NCI-H146 (cell line): ENCODE measurements around the gene C10orf105.

Source experiments
- DNase-seq: peaks from one replicate; lab custom pipeline; 2025; lab: John Stamatoyannopoulos, UW

The C10orf105 gene

DNA sequence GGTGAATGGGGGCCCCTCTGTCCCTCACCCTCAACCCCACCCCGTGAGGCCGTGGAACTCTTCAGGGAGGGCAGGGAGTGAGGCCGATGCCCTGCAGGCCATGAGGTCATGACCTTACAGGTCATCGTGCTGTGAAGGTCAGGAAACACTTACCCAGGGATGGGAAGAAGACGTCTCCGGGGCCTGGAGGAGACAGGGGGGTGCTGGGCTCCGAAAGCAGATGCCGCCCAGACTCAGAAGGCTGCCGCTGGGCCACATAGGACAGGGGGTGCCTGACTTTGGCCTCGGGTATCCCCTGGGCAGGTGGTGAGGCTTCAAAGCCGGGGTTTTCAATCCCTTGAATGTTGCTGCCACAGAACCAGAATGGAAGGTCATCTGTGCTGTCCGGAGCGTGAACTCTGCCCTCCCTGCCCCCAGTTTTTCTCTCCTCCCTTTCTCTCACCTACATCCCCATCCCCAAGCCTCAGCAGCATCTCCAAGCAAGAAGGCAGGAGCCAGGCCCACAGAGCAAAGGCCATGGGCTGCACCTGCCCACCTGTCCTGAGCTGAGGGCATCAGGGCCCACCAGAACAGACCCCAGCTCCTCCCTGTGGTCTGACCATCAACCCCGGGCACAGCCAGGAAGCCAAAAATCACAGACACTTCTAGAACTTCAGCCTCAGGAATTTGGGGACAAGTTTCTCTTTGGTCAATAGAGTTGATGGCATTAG is 32.1 kb upstream of the C10orf105 start:
- DNase-seq: no peak

DNA sequence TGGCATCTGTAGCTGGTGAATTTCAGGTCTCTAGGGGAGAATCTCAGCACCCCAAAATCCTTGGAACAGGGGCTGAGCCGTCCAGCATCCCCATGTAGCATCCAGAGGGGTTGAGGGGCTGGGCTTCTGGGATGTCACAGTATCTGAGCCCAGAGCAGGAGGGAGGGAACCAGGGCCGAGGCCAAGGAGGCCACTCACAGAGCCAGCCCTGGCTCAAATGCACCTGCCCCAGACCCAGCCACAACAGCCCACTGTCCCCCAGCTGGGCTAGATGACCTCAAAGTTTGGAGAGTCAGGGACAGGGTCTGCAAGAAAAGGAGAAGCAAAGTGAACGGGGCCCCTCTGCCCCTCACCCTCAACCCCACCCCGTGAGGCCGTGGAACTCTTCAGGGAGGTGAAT is 31.4 kb upstream of the C10orf105 start:
- no peak for DNase-seq

DNA sequence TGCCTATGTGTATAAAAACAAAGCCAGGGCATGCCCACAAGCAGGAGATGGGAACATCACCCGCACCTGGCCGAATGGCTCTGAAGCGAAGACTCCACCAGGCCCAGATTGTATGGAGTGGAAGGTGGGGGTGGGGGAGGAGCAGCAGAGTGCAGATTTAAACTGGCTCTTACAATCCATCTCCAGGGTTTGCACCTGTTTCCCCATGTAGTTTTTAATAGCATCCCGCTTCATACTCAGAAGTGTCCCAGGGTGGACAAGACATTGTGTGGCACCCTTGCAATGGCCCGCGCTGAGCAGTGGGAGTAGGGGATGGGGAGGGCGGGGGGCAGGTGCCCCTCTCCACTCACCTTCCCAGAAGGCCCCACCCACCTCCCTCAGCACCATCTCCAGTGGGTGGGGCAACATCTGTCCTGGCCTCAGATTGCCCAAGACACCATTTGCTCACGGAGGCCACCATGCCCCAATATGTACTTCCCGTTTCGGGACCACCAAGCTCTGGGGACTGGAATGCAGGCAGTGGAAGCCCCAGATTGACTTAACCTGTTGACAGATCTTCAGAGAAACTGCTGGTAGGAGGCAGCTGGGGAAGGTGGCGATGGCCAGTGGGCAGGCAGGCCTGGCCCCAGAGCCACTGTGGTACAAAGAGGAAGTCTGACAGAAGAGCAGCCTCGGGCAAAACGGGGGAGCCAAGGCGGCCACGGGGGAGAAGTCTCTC is 30.7 kb upstream of the C10orf105 start:
- DNase-seq: no peak

DNA sequence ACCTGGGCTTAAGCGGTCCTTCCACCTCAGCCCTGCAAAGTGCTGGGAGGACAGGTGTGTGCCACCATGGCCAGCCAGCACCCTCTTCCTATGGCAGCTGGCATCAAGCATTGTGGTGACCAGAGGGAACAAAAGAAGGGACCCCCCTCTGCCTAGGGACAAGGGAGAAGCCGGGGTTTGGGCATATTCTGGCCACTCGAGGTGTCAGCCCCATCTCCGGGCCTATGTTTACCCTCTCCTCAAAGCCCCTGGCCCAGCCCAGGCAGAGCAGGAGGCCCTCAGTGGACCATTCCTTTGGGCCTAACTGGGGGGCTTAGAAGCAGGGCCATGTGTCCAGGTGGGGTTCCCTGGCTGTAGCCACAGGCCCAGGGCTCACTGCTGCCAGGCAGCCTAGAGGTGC is 29.8 kb upstream of the C10orf105 start:
- no peak for DNase-seq

DNA sequence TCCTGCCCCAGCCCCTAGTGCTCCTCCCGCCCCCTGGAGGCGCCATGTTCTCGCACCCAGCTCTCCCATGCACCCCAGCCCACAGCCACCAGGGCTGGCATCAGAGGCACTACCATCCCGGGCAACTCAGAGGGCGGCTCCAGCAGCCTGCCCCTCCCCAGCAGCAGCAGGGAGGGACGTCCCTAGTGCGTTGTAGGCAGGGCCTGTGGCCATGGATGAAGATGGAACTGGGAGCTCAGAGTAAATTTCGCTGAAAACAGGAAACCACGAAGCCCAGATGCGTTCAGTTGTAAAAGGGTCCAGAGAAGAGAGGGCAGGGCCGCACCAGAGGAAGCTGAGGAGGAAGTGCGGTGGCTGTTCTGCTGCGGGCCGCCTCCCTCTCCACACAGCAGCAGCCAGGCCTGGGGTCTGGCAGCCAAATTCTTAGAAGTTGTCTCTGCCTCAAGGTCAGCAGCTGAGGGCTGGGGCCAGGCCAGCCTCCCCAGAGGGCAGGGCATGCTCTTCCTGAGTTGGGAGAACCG is 29.2 kb upstream of the C10orf105 start:
- DNase-seq: no peak

DNA sequence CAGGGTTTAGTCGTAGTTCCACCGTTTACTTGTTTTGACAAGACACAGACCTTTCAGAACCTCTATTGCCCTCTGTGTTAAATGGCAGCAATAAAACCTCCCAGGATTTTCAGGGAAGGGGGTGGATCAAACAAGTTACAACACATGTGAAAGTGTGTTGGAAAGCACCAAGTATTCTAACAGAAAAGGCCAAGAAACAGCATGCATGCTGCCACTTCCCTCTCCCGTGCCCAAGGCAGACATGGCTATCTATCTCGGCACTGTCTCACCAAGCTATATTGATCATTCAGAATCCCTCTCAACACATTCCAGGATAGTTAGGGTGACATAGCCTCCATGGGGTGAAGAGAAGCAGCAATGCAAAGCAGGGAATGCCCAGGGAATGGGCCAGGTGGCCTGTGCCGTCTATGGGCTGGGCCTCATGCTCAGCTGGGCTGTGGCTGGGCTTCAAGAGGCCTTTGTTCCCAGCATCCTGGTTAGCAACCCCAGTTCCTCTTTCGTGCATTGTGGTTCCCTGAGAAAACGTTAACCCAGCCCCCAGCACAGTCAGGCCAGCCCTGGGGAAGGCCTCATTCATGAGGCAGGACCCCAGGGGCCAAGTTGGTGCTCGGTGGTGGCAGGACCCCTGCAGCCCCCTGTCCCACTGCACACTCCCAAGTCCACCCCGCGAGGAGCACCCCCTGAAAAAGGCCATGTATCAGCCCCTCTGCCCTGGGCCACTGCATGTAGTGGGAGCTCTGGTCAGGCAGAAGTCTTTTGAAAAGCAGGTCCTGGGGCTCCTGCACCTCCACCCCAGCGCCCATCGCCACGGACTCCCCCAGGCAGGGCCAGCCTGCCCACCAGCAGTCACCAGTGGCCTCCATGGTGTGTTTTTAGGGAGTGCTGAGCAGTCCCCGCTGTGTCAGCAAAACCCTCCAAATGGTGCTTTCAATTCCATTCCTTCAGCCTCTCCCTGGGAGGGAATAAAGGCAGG is 28.3 kb upstream of the C10orf105 start:
- DNase-seq: no peak

DNA sequence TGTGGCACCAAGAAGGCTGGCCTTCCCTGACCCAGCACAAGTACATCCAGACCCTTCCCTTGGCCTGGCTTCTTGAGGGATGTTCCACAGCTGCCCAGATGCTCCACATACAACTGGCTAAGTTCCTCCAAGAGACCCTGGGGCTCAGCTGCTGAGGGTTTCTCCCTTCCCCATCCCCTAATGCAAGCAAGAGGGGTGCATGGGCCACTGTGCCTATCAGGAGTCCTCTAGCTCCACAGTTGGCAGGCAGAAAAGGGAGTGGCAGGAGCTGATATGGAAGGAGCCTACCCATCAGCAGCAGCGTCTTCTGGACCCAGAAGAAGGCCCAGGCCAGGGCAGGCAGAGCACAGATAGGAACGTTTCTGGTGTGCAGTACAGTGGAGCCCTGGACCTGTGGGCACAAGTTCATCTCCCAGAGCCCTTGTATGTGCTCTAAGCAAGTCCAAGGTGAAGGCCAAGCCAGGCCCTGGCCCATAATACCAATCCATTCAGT is 27.5 kb upstream of the C10orf105 start:
- no peak for DNase-seq

DNA sequence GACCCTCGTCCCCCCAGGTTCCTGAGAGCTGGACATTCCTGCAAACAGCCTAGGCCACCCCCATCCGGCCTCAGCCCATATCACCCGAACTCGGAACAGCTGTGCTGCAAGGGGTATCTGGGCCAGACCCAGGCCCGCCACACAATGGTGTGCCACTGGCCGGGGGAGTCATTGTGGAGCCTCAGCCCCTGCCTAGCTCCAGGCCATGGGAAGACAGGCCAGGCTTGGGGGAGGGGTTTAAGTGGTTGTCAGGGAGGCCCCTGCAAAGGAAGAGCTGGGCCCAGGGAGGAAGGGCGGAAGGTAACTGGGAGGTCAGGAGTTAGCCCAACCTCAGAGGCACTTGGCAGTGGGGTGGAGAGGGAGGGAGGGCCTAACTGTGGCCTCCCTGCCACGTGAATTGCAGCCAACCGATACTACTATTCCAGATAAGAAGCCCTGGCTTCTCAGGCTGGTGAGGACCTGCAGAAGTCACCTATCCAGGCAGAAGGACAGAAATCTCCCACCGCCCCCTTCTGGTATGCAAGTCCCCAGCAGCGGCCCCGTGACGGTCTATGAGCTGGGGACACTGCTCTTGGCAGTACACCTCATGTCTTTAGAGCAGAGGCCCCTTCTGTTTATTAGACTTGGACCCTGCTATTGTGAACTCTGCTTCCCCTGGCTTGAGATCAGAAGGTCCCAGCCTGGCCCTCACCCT is 26.9 kb upstream of the C10orf105 start:
- DNase-seq: no peak

DNA sequence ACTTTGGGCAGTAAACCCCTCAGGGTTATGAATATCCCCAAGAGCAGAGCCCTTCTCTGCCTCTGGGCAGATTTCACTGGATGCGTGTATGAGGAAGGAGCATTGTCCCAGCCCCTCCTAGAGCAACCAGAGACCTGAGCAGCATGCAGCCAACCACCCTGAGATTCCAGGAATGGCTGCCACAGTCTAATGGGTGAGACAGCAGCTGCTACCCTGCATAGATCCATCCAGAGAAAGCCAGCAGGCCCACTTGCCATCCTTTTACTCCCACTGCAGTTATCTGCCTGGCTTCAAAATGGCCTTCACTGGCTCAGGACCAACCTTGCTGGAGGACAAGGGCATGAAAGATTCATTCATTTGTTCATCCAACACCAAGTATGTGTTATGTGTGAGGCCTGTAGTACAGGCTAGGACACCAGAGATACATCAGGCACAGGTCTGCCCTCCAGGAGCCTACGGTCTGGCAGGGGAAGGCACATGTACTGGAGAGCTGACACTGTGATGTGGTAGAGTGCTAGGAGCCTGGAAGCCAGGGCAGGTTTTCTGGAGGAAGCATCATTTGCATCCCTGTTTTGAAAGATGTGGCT is 26.2 kb upstream of the C10orf105 start:
- no peak for DNase-seq

DNA sequence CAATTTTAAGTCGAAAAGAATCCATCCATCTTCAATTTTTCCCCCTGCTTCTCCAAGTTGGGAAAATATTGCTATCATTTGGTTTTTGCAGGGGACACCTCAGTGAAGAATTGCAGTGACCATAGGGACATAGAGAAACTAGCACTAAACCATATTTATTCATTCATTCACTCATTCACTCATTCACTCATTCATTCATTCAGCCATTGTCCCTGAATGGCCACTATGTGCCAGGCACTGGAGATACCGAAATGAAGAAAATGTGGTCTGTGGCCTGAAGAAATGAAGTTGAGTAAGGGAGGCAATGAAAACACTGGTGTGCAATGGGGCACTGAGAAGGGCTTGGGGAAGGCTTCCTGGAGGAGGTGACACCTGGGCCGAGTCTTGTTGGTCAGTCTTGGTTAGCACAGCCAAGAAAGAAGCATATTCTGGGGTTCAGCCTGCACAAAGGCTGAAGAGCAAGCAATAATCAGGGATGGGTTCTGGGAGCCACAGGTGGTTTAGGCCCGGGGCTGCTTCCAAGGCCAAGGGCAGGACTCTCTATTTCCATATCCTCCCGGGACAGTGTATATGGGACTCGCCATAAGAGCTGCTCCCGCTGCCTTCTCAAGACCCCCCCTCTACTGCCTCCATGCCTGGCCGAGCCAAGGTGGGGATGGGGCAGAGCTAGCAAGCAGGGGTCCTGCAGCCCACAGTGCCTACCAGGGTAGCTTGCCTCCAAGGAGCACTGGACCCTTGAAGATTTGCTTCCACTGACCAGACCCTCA is 25.5 kb upstream of the C10orf105 start:
- no peak for DNase-seq

DNA sequence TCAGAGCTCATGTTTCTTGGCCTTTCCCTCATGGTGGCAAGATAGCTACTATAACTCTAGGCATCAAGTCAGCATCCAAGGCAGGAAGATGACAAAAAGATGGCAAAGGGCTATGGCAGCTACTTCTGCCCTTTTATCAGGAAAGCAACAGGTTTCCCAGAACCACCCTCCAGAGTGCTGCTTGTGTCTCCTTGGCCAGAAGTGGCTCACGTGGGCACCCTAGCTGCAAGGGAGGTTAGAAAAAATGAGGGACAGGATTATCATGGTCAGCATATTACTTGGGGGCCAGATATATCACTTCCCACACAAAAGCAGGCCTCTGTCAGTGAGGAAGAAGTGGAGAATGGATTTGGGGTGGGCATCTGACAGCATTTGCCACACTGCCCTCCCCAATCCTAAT is 24.3 kb upstream of the C10orf105 start:
- DNase-seq: no peak

DNA sequence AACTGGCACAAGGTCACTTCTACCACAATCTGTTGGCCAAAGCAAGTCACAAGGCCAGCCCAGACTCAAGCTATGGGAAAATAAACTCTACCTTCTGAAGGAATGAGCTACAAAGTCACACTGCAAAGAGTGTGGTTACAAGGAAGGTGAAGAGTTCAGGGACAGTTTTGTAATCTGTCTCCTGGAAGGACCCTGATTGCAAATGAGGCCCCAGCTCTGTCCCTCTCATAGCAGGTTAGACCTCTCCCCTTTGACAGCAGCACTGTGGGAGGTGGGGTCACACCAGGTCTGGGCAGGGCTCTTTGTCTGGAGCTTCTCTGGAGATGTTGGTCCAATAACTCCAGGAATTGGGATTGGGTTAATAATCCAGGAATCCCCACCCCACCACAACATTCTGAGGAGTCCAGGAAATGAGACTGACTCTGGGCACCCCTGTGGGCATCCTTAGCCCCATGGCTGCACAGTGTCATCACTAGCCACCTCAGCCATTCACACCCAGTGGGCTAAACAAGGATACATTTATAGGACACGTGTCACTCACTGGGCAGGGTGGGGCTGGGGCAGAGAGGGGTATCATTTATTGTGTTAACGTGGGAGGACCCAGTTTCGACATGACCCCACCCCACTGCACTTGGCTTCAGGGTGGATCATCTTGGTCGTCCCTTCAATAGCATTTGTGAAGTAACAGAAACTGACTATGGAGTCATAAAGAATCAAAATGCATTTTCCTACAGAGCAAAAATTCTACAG is 23.7 kb upstream of the C10orf105 start:
- DNase-seq: no peak

DNA sequence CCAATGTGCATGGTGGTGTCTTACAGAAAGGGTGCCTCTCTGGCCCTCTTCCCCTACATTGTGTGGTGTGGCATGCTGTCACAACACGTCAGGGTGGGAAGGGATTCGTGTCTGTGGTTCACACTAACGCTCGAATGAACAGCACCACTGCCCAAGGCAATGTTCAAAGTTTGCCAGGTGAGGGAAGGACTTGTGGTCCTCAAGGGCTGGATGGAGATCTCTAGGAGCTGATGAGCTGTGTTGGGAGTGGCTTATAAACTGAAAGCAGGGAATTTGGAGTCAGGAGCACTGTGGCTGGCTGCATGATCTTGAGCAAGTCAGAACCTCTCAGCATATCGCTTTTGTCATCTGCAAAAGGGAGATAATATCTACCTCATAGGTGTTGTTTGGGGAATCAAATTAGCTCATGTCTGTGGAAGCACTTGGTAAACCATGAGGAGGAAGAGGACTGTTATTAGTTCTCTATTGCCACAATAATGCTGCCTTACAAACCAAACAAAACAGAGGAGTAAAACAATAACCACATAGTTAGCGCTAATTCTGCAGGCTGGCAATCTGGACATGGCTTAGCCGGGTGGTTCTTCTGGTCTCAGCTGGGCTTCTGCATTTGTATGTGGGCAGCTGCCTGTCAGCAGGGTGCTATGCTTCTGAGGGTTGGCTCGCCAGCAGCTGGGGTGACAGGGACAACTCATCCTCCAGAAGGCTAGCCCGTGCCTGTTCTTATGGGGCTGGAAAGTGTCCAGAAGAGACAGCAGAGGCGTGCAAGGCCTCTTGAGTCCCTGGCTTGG is 22.9 kb upstream of the C10orf105 start:
- DNase-seq: peak; percentile 24

DNA sequence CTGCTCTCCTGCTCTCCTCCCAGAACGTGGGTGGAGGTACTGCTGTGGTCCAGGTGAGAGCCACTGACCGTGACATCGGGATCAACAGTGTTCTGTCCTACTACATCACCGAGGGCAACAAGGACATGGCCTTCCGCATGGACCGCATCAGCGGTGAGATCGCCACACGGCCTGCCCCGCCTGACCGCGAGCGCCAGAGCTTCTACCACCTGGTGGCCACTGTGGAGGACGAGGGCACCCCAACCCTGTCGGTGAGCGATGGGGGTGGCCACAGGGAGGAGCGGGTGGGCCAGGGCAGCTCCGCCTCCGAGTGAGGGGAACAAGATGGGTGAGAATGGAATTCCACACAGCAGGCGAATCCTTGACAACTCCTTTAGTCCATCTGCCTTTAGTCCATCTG is 22.1 kb upstream of the C10orf105 start:
- no peak for DNase-seq

DNA sequence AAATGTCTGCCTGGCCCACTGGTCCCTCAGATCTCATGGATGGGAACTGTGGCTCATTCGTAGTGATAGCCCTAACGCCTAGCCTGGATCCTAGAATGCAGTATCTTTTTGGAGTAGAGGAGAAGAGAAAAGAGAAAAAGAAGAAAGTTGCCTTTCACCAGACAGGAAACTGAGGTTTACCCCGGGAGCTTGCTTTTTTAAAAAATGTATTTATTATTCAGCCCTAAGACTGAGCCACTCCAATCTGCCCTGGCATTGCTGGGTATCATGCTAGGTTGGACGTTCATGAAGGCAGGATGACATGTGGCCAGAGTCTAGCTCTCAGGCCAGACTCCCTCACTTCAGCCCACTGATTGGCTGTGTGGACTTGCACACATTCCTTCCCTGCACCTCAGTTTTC is 21.5 kb upstream of the C10orf105 start:
- no peak for DNase-seq

DNA sequence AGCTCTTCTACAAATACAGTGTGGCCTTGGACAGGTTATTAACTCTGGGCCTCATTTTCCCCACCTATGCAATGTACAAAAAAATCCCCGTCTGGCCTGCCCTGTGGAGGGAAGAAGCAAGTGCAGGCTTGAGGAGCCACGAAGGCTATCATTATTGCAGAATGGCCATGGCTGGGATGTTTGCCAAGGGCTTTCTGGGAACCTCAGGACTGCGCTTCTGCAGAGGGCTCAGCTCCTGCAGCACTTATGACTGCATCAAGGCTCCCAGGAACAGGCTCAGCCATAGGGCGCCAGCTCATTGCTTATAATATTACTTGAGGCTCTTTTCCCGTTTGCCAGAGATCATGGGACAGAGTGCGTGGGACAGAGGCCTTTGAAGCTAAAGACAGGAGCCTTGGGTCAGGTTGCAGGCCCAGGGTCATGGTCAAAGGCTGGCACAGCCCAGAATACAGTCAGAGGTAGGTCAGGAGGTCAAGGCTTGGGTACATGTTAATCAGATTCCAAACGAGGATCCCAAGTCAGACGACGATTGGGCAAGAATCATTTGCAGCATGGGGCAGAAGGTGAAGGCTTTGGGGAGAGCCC is 20.6 kb upstream of the C10orf105 start:
- DNase-seq: no peak

DNA sequence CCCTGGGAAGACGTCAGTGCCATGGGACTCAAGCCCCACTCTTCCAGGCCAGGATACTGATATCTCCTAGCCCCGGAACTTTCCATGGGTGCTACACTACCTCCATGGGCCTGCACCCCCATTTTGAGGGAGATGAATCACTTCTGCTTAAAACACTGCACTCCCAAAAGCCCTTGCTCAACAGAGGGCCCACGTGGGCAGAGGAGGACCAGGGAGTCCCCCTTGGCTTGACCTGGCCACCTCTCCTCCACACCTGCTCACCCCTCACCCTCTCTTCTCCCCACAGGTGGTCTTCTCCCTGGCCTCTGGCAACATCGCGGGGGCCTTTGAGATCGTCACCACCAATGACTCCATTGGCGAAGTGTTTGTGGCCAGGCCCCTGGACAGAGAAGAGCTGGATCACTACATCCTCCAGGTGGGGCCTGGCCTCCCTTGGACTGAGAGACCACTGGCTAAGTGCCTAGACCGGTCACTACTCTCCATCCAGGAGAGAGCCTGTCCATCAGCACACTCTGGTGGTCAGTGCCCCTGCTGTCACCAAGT is 19.9 kb upstream of the C10orf105 start:
- DNase-seq: no peak

DNA sequence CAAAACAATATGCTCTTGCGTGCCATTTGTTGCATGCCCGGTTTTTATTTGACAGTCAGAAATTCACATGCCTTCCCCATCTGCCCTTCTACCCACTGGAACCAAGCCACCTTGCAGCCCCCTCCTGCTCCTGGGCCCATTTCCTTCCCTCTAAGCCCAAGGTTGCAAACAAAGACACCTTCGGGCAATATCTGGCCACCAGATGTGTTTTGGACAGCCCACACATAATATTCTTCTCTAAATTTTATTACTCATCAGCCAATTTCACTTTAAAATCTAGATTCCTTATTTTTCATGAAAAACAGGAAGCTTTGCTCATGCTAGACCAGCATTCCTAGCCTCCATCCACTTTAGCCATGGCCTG is 18.2 kb upstream of the C10orf105 start:
- no peak for DNase-seq
